ENCODE data around the gene ZKSCAN7.

DNA sequence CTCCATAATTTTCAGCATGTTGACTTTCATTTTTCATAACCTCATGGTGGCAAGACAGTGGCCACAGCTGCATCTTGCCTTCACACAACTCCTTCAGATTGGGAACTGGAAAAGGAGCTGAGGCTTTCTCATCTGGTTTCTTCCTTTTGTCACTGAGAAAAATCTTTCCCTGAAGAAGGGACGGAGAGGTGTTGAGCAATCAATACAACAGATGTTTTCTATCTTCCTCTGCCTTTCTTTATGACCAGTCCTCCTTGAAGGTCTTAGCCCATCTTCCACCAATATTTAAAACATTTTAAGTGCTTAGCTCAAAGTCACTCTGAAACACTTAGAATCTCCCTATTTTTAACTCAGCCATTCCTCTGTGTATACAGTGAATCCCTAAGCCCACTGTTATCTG lies 41.6 kb downstream of the ZKSCAN7 start:
- TF ChIP-seq, protein P1, sequence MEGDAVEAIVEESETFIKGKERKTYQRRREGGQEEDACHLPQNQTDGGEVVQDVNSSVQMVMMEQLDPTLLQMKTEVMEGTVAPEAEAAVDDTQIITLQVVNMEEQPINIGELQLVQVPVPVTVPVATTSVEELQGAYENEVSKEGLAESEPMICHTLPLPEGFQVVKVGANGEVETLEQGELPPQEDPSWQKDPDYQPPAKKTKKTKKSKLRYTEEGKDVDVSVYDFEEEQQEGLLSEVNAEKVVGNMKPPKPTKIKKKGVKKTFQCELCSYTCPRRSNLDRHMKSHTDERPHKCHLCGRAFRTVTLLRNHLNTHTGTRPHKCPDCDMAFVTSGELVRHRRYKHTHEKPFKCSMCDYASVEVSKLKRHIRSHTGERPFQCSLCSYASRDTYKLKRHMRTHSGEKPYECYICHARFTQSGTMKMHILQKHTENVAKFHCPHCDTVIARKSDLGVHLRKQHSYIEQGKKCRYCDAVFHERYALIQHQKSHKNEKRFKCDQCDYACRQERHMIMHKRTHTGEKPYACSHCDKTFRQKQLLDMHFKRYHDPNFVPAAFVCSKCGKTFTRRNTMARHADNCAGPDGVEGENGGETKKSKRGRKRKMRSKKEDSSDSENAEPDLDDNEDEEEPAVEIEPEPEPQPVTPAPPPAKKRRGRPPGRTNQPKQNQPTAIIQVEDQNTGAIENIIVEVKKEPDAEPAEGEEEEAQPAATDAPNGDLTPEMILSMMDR (conservative IDR thresholded peaks at IDR 0.05 in 1 of 2, IDR thresholded peaks at IDR 0.05 in 1 of 2; ENCODE audit: low read depth in 1 of 2, low read length in 2 of 2): no peak
- no peak for TF ChIP-seq EZH2 (IDR thresholded peaks at IDR 0.05; ENCODE audit: low read length, missing control alignments)

All from fibroblast of lung (primary cell).